NT2/D1 (cell line): ENCODE measurements around the gene CCDC7.

Source experiments
- DNase-seq: peaks from one replicate; pipeline ENCODE4 v3.0.0-alpha.2; 2011; ENCODE audit warnings: low read depth, low spot score
- H3K27me3 ChIP-seq: 2 replicates; pipeline ENCODE4 v1.6.0; 2011; ENCODE audit warnings: mild to moderate bottlenecking; ENCODE audit not compliant: insufficient read length, insufficient read depth
- H3K36me3 ChIP-seq: 2 replicates; pipeline ENCODE4 v1.6.1; 2011; ENCODE audit warnings: mild to moderate bottlenecking, low read length, mixed read lengths; ENCODE audit not compliant: insufficient read depth, insufficient read length
- H3K4me1 ChIP-seq: 2 replicates; pipeline ENCODE4 v1.5.1; 2011; ENCODE audit not compliant: insufficient read depth, insufficient read length
- H3K4me3 ChIP-seq: 2 replicates; pipeline ENCODE4 v1.5.1; 2011; ENCODE audit warnings: low read depth; ENCODE audit not compliant: insufficient read length
- H3K9ac ChIP-seq: 2 replicates; pipeline ENCODE4 v1.6.0; 2011; ENCODE audit warnings: low read depth; ENCODE audit not compliant: insufficient read length
- H3K9me3 ChIP-seq: 2 replicates; pipeline ENCODE4 v1.5.1; 2011; ENCODE audit warnings: mild to moderate bottlenecking, low read length; ENCODE audit not compliant: insufficient read depth
- SUZ12 ChIP-seq: IDR thresholded peaks from 2 replicates; pipeline ENCODE4 v1.6.1; 2011; ENCODE audit not compliant: insufficient read length, insufficient read depth; ENCODE audit errors: extremely low read depth
- YY1 ChIP-seq: IDR thresholded peaks from 2 replicates; pipeline ENCODE4 v1.6.1; 2011; ENCODE audit not compliant: insufficient read length, insufficient read depth
- ZNF274 ChIP-seq: IDR thresholded peaks from 2 replicates; pipeline ENCODE4 v1.6.1; 2011; ENCODE audit warnings: mild to moderate bottlenecking, low read depth, low read length

Gene CCDC7

GRCh38 chr10:32419615-32420014, 26.3 kb upstream of the CCDC7 start:
- no peak overlapping the region for H3K9ac ChIP-seq
- TF ChIP-seq YY1 (no peak), ZNF274 (no peak)
- H3K27me3 ChIP-seq = no peaks in the 10 kb centered on the region
- no peaks in the 10 kb centered on the region for H3K36me3 ChIP-seq
- no peak for DNase-seq
- no peaks in the 10 kb centered on the region for H3K4me1 ChIP-seq
- H3K4me3 ChIP-seq = no peak overlapping the region
- peaks cover 9% of the 10 kb centered on the region for H3K9me3 ChIP-seq

GRCh38 chr10:32426186-32426585, 19.8 kb upstream of the CCDC7 start:
- H3K4me3 ChIP-seq = no peak overlapping the region
- H3K4me1 ChIP-seq = no peaks in the 10 kb centered on the region
- no peak overlapping the region for H3K9ac ChIP-seq
- peaks cover 9% of the 10 kb centered on the region for H3K9me3 ChIP-seq
- no peaks in the 10 kb centered on the region for H3K27me3 ChIP-seq
- no peaks in the 10 kb centered on the region for H3K36me3 ChIP-seq
- no peak for TF ChIP-seq YY1
- TF ChIP-seq SUZ12 = no peak
- no peak for TF ChIP-seq ZNF274
- DNase-seq = no peak

DNA sequence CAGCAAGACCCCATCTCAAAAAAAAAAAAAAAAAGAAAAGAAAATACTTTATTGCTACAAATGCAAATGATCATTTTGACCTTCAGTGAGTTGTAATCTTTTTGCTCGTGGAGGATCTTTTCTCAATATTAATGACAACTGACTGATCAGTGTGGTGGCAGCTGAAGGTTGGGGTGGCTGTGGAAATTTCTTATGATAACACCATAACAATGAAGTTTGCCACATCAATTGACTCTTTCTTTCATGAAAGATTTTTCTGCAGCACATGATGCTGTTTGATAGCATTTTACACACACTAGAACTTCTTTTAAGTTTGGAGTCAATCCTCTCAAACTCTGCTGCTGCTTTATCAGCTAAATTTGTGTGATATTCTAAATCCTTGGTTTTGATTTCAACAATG, 12.4 kb upstream of the CCDC7 start:
- H3K4me3 ChIP-seq = no peak overlapping the region
- no peaks in the 10 kb centered on the region for H3K4me1 ChIP-seq
- H3K9ac ChIP-seq = no peak overlapping the region
- DNase-seq = no peak
- TF ChIP-seq ZNF274 (no peak), YY1 (no peak), SUZ12 (no peak)
- H3K27me3 ChIP-seq = no peaks in the 10 kb centered on the region
- H3K9me3 ChIP-seq = no peaks in the 10 kb centered on the region; the same call in 1 of the 2 replicates
- H3K36me3 ChIP-seq = no peaks in the 10 kb centered on the region

GRCh38 chr10:32436215-32436614, 9.7 kb upstream of the CCDC7 start:
- no peaks in the 10 kb centered on the region; the same call in 1 of the 2 replicates for H3K9me3 ChIP-seq

GRCh38 chr10:32437334-32437733, 8.6 kb upstream of the CCDC7 start:
- no peaks in the 10 kb centered on the region for H3K27me3 ChIP-seq
- H3K4me1 ChIP-seq = no peaks in the 10 kb centered on the region
- no peak overlapping the region for H3K9ac ChIP-seq
- no peak for DNase-seq
- H3K4me3 ChIP-seq = no peak overlapping the region
- no peak for TF ChIP-seq SUZ12
- no peak for TF ChIP-seq ZNF274
- TF ChIP-seq YY1 = no peak
- H3K9me3 ChIP-seq = no peaks in the 10 kb centered on the region; the same call in 1 of the 2 replicates
- no peaks in the 10 kb centered on the region for H3K36me3 ChIP-seq

More at GRCh38 chr10:32436215-32436614, 9.7 kb upstream of the CCDC7 start:
- Histone ChIP-seq H3K4me1 (no peaks in the 10 kb centered on the region), H3K36me3 (no peaks in the 10 kb centered on the region), H3K9ac (no peak overlapping the region), H3K27me3 (no peaks in the 10 kb centered on the region), H3K4me3 (no peak overlapping the region)
- DNase-seq = no peak
- TF ChIP-seq ZNF274 = no peak
- no peak for TF ChIP-seq SUZ12
- TF ChIP-seq YY1 = no peak

- no peak for DNase-seq
- Histone ChIP-seq H3K4me1 (no peaks in the 10 kb centered on the region), H3K4me3 (no peak overlapping the region), H3K9ac (no peak overlapping the region), H3K27me3 (no peaks in the 10 kb centered on the region), H3K36me3 (no peaks in the 10 kb centered on the region), H3K9me3 (no peaks in the 10 kb centered on the region)
- TF ChIP-seq ZNF274 (no peak), SUZ12 (no peak)
These were observed 904 bp upstream of the CCDC7 start for GRCh38 chr10:32445036-32445435.

DNA sequence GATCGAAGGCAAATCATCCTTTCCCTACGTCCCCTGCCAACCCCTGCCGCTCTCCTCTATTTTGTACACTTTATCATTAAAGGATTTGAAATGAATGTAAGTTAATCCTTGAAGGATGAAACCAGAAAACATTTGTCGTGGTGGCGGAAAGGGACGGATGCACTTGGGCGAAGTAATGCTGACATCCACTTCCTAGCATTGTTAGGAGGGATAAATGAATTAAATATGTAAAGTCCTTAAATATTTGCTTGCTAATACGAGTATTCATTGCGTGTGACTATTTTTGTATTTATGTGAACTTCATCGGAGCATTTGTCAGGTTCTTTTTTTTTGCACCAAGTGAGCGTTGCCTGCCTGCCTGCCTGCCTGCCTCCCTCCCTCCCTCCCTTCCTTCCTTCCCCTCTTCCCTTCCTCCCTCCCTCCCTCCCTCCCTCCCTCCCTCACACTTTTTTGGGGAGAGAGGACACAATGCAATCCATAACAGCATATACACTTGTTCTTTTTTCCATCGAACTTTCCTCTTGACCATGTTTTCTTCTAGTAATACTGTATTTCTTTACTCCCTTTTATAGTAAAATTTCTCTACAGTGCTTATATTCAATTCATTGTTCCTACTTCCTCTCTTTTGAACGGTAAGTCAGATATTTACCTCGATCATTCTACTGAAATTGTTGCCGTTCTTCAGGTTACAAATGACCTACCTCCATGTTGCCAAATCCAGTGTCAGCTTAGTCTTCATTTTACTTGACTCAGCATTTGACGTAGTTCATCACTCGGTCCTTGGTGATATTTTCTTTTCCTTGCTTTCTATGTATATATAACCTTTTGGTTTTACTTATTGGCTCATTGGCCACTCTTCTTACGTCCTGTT, 831 bp downstream of the CCDC7 start:
- Histone ChIP-seq H3K4me3 (peak overlapping the region; percentile 49), H3K36me3 (no peaks in the 10 kb centered on the region), H3K27me3 (no peaks in the 10 kb centered on the region), H3K9ac (peak overlapping the region; percentile 70), H3K9me3 (no peaks in the 10 kb centered on the region), H3K4me1 (no peaks in the 10 kb centered on the region)
- no peak for TF ChIP-seq YY1
- no peak for TF ChIP-seq SUZ12
- no peak for TF ChIP-seq ZNF274
- DNase-seq = peak; percentile 0
